C4-2B (cell line): ENCODE results near the gene TMEM14A.
"Not testable (repeated sequence)": the region's sequence is repeated elsewhere in the genome, so short reads cannot be mapped to it uniquely, and the experiment has no call there.

Source experiments
- H3K27ac ChIP-seq: fragments of 450-650 bp; 2 replicates; pipeline ENCODE4 v1.5.1; 2017
- ZFX ChIP-seq: fragments of 450-650 bp; IDR thresholded peaks from 2 replicates; pipeline ENCODE4 v1.6.1; 2017
- TF ChIP-seq, protein P1 (sequence below): fragments of 450-650 bp; conservative IDR thresholded peaks from 2 replicates; pipeline ENCODE4 v1.5.1; 2017; ENCODE audit warnings: mild to moderate bottlenecking

TMEM14A gene

DNA sequence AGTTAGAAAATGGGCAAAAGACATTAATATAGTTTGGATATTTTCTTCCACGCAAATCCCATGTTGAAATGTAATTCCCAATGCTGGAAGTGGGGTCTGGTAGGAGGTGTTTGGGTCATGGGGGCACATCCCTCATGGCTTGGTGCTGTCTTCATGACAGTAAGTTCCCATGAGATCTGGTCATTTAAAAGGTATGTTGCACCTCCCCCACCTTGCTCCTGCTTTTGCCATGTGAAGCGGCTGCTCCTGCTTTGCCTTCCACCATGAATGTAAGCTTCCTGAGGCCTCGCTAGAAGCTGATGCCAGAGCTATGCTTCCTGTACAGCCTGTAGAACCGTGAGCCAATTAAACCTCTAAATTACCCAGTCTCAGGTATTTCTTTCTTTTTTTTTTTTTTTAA lies 16.3 kb upstream of the TMEM14A start:
- H3K27ac ChIP-seq = no peak overlapping the region
- TF ChIP-seq, protein P1, sequence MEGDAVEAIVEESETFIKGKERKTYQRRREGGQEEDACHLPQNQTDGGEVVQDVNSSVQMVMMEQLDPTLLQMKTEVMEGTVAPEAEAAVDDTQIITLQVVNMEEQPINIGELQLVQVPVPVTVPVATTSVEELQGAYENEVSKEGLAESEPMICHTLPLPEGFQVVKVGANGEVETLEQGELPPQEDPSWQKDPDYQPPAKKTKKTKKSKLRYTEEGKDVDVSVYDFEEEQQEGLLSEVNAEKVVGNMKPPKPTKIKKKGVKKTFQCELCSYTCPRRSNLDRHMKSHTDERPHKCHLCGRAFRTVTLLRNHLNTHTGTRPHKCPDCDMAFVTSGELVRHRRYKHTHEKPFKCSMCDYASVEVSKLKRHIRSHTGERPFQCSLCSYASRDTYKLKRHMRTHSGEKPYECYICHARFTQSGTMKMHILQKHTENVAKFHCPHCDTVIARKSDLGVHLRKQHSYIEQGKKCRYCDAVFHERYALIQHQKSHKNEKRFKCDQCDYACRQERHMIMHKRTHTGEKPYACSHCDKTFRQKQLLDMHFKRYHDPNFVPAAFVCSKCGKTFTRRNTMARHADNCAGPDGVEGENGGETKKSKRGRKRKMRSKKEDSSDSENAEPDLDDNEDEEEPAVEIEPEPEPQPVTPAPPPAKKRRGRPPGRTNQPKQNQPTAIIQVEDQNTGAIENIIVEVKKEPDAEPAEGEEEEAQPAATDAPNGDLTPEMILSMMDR = no peak
- no peak for TF ChIP-seq ZFX

DNA sequence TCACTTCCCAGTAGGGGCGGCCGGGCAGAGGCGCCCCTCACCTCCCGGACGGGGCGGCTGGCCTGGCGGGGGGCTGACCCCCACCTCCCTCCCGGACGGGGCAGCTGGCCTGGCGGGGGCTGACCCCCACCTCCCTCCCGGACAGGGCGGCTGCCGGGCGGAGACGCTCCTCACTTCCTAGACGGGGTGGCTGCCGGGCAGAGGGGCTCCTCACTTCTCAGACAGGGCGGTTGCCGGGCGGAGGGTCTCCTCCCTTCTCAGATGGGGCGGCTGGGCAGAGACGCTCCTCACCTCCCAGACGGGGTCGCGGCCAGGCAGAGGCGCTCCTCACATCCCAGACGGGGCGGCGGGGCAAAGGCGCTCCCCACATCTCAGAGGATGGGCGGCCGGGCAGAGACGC lies 15.0 kb upstream of the TMEM14A start:
- H3K27ac ChIP-seq = not testable (repeated sequence)

DNA sequence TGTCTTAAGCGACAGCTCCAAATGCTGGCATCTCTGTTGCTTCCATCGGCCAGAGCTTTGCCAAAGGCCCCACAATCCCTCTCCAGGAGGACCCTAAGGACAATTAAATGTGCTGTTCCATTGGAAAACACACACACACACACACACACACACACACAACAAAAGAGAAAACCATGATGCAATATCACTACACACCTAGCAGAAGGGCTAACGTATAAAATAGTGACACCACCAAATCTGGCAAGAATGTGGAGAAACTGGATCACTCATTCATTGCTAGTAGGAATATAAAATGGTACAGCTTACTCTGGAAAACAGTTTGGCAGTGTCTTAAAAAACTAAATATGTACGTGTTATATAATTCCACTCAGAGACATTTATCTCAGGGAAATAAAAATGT lies 13.0 kb upstream of the TMEM14A start:
- TF ChIP-seq, protein P1 = no peak
- no peak for TF ChIP-seq ZFX
- H3K27ac ChIP-seq = no peak overlapping the region

DNA sequence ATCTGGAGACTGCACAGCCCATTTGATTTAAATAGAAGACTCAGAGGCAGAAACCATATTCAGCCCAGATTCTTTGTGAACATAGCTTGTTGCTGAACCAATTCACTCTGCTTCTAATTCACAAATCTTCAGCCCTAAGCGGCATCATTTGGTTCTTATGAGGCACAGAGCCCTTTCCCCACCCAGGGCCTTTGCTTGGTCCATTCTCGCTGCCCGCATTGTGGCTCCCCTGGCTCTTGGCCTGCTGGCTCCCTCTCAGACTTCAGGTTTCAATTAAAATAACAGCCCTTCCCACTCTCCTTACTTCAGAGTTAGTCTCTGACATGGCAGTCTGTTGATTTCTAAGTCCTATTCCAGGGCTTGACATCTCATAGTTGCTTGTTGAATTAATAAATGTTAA lies 9.4 kb upstream of the TMEM14A start:
- no peak overlapping the region for H3K27ac ChIP-seq
- TF ChIP-seq ZFX = no peak
- TF ChIP-seq, protein P1 = no peak

DNA sequence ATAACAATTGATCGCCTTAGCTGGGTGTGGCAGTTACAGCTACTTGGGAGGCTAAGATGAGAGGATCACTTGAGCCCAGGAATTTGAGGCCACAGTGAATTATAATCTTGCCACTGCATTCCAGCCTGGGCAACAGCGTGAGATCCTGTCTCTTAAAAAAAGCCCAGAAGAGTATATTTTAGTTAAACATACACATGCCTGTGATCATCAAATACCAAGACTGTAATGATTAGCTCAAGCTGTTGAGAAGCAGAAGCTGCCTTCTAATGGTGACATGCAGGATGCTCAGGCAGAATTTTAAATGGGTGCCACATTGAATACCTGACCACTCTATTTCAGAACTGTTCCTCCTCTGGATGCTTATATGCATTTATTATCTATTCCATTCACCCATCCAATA lies 8.9 kb upstream of the TMEM14A start:
- TF ChIP-seq, protein P1 = no peak
- TF ChIP-seq ZFX = no peak
- no peak overlapping the region for H3K27ac ChIP-seq

DNA sequence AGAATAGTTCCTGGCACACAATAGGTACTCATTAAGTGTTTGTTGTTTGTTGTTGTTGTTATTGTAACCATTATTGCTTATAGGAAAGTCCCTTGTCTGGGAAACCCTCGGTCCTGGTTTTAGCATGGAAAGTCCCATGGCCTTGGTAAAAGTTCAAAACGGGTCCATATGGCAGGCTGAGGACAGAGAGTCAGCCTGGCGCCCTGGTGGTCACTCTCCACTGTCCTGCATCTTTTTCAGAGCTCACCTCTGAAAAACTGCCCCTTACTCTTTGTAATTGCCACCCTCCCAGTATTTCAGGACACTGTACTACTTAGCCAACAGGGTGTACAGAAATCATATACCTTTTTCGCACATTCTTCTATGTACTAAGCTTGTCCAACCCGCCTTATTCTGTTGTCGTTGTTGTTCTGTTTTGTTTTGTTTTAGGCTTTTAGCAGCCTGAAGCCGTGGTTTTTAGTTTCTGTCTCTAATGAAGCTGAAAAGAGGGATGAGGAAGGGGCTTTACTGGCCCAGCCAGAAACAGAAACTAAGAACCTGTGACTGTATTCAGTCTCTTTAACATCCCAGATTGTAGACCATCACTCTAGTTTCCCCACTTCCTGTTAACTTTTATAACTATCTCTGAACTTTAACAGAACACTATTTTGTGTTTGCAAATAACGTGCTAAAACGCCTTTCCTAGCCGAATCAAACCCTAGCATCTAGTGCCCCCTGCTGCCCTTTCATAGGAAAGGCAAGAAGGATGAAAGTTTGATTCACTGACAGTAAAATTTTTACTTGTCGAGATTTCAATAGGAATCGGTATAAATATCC lies 7.6 kb upstream of the TMEM14A start:
- peak overlapping the region; percentile 78 for H3K27ac ChIP-seq
- TF ChIP-seq, protein P1 = peak; percentile 91
- no peak for TF ChIP-seq ZFX

DNA sequence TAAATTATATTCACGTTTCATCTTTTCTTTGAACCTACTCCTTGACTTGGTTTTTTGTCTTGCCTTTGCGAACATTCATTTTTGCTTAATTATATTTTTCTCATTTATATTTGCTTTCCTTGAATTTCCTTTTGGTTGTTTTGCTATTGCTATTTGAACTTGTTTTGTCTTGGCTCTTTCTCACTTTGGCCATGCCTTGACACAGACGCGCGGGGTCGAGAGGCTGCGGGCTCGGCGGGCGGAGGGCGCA lies 7.1 kb upstream of the TMEM14A start:
- peak overlapping the region; percentile 78 for H3K27ac ChIP-seq
- no peak for TF ChIP-seq ZFX
- TF ChIP-seq, protein P1 = peak; percentile 76
